Kidney (tissue), 14 donors: ENCODE measurements around the gene GPC3. TPM values are rescaled to one million over a fixed set of nuclear protein-coding genes. Genes with fewer than 3 reads are reported as not detected.

ENCODE experiments used
- DNase-seq, 5 donors: peaks; one replicate each; pipeline ENCODE4 v3.0.0-alpha.2; 2013 to 2020
- FAIRE-seq: peaks from 2 replicates; lab custom pipeline; 2012; peaks lifted over from hg19 to GRCh38; lab: Jason Lieb, UNC
- H3K27ac ChIP-seq, 2 donors: one replicate each; pipeline ENCODE4 v1.7.0; 2013; ENCODE audit warnings: low read depth in 2 of 2, low read length in 2 of 2, inconsistent platforms in 1 of 2
- H3K27me3 ChIP-seq: one replicate; pipeline ENCODE4 v1.7.1; 2013; ENCODE audit warnings: low read length, inconsistent platforms; ENCODE audit not compliant: control insufficient read depth, insufficient read depth
- H3K36me3 ChIP-seq, 3 donors: one replicate each; pipeline versions ENCODE4 v1.7.0 to v1.7.1; 2013; ENCODE audit warnings: low read length in 3 of 3, control low read depth in 1 of 3, inconsistent platforms in 1 of 3; ENCODE audit not compliant: insufficient read depth in 3 of 3, control insufficient read depth in 2 of 3
- H3K4me1 ChIP-seq, 3 donors: one replicate each; pipeline versions ENCODE4 v1.7.0 to v1.7.1; 2013; ENCODE audit warnings: low read length in 3 of 3, inconsistent platforms in 1 of 3, low read depth in 1 of 3; ENCODE audit not compliant: control insufficient read depth in 2 of 3, insufficient read depth in 2 of 3
- H3K4me3 ChIP-seq, 3 donors: one replicate each; pipeline versions ENCODE4 v1.7.0 to v1.8.1; 2013; ENCODE audit warnings: low read length in 3 of 3, control low read depth in 1 of 3, inconsistent platforms in 1 of 3
- H3K9ac ChIP-seq, 3 donors: one replicate each; pipeline versions ENCODE4 v1.7.0 to v1.7.1; 2013; ENCODE audit warnings: low read length in 3 of 3, control low read depth in 1 of 3, inconsistent platforms in 1 of 3
- H3K9me3 ChIP-seq, 3 donors: one replicate each; pipeline versions ENCODE4 v1.7.0 to v1.7.1; 2013; ENCODE audit warnings: low read length in 3 of 3, control low read depth in 1 of 3, inconsistent platforms in 1 of 3; ENCODE audit not compliant: control insufficient read depth in 2 of 3, insufficient read depth in 1 of 3
- intact Hi-C: fragments of 100-400 bp; cut with DNase I; formaldehyde crosslinking; loops from one replicate; pipeline ENCODE4 v1.11.1; 2022
- polyA plus RNA-seq: library from polyadenylated mRNA; stranded (reverse); fragments of 350-450 nt; fragmentation: Illumina TruSeq; extraction: RNeasy Lipid Tissue Mini Kit (QIAGEN cat#74804); gene quantifications from one replicate; pipeline ENCODE4 v1.2.3, GENCODE V29; 2014; ENCODE audit warnings: low read depth, low replicate concordance; ENCODE audit not compliant: insufficient read depth
- total RNA-seq: library from RNA; stranded (reverse); fragmentation: NEBNext Ultra II Directional; extraction: Animal tissue kit (Norgen Biotek cat#: 25700); gene quantifications from one replicate; pipeline ENCODE4 v1.2.1, GENCODE V29; 2021
- TF ChIP-seq, protein P1 (sequence below): IDR thresholded peaks from 3 replicates; pipeline ENCODE4 v1.5.1; 2012; ENCODE audit warnings: mild to moderate bottlenecking, moderate library complexity, borderline replicate concordance; ENCODE audit not compliant: insufficient read depth; ENCODE audit errors: extremely low read depth
- donor health status: control.
- donor health status: control.
- donor health status: control.
- donor health status: control.
- donor health status: control.
- donor health status: DM: yes; HTN: yes; CAD: no.
- donor health status: Normal renal cell carcinoma (clear cell type).

The GPC3 gene
- total and polyA plus RNA-seq, 2 donors from 2014 or later = 43.0 to 52.5 TPM

DNA sequence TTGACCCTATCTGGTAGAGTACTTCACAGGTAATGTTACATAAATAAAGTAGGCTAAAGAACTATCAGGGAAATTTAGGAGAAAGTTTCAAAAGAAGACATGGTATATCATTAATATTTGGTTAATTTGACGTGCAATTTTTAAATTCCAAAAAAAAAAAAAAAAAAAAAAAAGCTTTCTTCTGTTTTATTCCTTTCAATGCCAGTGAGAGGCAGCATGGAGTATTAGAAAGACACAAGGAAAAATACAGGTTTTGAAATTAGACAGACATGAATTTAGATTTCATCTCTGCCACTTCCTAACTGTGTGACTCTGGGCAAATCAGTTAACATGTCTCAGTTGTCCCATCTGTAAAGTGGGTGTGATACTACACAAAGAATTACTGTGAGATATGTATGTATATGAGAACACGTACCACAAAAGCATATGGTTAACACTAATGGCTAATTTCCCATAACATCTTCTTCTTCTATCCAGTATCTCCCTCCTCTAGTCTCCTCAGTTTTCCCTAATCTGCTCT lies 132.5 kb downstream of the GPC3 start:
- Histone ChIP-seq H3K27me3 (peaks cover 4% of the 10 kb centered on the region), H3K4me1 (no peaks in the 10 kb centered on the region), H3K4me3 (no peak overlapping the region), H3K27ac (no peak overlapping the region), H3K36me3 (no peaks in the 10 kb centered on the region), H3K9me3 (no peaks in the 10 kb centered on the region), H3K9ac (no peak overlapping the region)
- no peak for DNase-seq
- peak; percentile 61 for FAIRE-seq
- intact Hi-C loops = no loop called here
- TF ChIP-seq, protein P1, sequence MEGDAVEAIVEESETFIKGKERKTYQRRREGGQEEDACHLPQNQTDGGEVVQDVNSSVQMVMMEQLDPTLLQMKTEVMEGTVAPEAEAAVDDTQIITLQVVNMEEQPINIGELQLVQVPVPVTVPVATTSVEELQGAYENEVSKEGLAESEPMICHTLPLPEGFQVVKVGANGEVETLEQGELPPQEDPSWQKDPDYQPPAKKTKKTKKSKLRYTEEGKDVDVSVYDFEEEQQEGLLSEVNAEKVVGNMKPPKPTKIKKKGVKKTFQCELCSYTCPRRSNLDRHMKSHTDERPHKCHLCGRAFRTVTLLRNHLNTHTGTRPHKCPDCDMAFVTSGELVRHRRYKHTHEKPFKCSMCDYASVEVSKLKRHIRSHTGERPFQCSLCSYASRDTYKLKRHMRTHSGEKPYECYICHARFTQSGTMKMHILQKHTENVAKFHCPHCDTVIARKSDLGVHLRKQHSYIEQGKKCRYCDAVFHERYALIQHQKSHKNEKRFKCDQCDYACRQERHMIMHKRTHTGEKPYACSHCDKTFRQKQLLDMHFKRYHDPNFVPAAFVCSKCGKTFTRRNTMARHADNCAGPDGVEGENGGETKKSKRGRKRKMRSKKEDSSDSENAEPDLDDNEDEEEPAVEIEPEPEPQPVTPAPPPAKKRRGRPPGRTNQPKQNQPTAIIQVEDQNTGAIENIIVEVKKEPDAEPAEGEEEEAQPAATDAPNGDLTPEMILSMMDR = no peak

DNA sequence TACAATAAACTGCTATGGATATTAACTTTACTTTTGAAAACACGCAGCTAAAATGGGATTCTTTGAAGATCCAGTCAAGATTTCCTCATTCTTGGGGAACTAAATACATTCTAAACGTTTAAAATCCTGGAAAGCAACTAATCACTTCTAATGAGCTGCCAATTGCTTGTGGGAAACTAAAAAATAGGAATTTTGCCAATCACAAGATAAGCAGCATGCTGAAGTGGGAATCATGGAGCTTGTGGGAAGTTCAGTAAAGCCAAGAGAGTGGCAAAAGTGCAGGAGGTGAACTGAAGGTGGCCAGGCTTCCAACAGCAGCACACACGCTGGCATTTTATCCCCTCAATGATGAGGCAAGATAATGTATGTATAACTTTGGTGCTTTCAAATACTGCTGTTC lies 133.0 kb downstream of the GPC3 start:
- no peaks in the 10 kb centered on the region for H3K36me3 ChIP-seq
- FAIRE-seq = no peak
- intact Hi-C loops = no loop called here
- H3K27ac ChIP-seq = no peak overlapping the region
- DNase-seq = no peak
- no peaks in the 10 kb centered on the region for H3K4me1 ChIP-seq
- TF ChIP-seq, protein P1 = no peak
- peaks cover 4% of the 10 kb centered on the region for H3K27me3 ChIP-seq
- no peak overlapping the region for H3K9ac ChIP-seq
- no peak overlapping the region for H3K4me3 ChIP-seq
- no peaks in the 10 kb centered on the region for H3K9me3 ChIP-seq

DNA sequence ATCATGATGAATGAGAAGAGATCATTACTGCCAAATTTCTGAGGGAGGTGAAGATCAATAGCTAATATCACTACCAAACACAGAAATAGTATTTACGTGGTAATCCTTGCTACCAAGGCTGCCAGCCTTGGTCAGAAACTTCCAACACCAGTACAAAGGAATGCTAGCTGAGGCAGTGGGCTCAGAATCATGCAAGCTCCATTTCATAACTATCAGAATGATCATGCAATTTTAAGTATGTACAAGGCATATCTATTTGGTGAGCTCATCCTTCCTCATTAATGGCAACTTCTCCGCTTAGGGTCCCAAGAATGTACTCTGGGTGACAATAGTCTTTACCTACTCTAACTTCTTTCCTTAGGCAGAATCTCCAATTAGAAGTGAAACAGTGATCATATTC lies 135.0 kb downstream of the GPC3 start:
- Histone ChIP-seq H3K36me3 (no peaks in the 10 kb centered on the region), H3K4me3 (no peak overlapping the region), H3K27ac (no peak overlapping the region), H3K4me1 (no peaks in the 10 kb centered on the region), H3K9ac (no peak overlapping the region), H3K9me3 (no peaks in the 10 kb centered on the region), H3K27me3 (peaks cover 4% of the 10 kb centered on the region)
- DNase-seq (no peak), FAIRE-seq (no peak)
- intact Hi-C loops = no loop called here
- TF ChIP-seq, protein P1 = no peak

DNA sequence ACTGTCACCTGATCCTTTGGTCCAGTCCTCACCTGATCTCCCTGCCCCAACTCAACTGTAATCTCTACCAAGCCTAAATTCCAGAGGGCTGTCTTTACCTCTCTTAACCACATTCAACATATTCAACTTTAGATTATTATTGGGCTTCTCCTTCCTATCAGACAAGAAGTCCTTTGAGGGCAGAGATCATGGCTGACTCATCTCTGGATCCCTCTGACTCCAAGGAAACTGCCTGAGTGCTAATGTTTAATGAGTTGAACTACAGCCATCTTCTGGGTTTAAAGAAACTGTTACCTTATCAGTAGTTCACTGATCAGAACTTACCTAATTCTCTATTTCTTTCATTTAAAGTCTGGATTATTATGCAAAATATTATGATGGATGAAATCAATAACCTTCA lies 135.7 kb downstream of the GPC3 start:
- FAIRE-seq (peak; percentile 25), DNase-seq (no peak)
- Histone ChIP-seq H3K4me1 (no peaks in the 10 kb centered on the region), H3K27ac (no peak overlapping the region), H3K9me3 (no peaks in the 10 kb centered on the region), H3K4me3 (no peak overlapping the region), H3K36me3 (no peaks in the 10 kb centered on the region), H3K27me3 (peaks cover 4% of the 10 kb centered on the region), H3K9ac (no peak overlapping the region)
- TF ChIP-seq, protein P1 = no peak
- intact Hi-C loops = no loop called here
